HG03060 (cell line): ENCODE measurements around the gene CCL5.
"Not testable (repeated sequence)": the region's sequence is repeated elsewhere in the genome, so short reads cannot be mapped to it uniquely, and the experiment has no call there.

Experiments used
- ATAC-seq: cut with Tn5 transposase; IDR thresholded peaks from one replicate; pipeline ENCODE4 v1.9.1; 2021; ENCODE audit warnings: low read depth, moderate number of reproducible peaks; ENCODE audit not compliant: unreplicated experiment

CCL5 gene

DNA sequence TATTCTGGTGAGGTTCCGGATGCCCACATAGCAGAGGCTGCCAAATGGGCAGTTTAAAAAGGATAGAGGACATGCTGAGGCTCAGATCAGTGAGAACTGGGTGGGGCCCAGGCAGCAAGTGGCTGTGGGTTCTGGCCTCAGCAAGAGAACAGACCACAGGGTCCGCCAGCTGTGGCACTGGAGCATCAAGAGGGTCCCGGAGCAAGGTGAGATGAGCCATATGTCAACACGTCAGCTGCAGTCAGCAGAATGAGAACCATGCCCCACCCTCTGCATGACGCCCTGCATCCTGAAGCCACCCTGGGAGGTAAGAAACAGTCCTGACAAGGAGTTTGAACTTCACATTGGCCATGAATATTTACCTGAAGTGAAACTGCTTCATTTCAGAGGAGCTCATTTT lies 20.1 kb upstream of the CCL5 start:
- no peak for ATAC-seq

DNA sequence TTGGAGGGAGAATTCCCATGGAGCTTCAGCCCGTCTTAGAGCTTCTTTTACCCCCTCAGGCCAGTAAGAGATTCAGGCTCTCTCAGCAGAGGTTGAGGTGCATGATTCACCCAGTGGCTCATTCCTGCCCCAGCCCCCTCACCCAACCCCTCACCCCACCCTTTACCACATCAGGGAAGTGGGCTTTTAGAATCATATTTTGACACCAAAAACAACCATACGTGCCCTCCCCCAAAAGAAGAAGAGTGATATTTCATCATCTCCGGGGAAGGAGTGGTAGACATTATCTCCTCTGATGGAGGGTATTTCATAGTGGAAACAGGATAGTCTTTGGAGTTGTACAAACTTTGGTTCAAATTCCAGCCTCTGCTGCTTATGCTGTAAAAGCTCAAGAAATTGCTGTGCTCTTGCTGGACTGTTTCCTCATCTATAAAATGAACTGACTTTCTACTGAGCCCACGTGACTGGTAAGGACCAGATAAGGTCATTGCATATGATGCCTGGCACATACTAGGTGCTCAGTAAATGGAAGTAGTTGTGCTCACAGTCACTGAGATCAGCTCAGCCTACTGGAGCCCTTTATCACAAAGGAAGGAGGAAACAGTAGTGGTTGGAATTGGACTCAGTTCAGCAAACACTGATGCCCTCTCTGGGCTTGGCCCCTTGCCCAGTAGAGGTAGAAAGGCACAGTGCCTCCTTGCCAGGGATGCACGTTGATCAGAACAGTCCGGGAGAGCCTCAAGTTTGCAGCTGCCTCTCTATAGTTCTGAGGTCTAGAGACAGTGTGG lies 18.3 kb upstream of the CCL5 start:
- ATAC-seq: no peak

DNA sequence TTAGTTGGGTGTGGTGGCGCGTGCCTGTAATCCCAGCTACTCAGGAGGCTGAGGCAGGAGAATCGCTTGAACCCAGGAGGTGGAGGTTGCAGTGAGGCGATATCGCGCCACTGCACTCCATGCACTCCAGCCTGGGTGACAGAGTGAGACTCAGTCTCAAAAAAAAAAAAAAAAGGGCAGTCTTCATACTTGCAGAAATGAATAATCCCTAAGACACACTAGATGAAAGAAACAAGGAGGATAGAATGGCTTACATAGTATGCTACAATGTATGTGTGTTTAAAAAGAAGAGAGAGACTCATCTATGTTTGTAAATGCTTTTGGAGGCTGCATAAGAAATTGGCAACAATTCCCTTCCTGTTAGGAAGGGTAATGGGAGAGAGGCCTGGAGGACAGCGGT lies 17.6 kb upstream of the CCL5 start:
- ATAC-seq: not testable (repeated sequence)

DNA sequence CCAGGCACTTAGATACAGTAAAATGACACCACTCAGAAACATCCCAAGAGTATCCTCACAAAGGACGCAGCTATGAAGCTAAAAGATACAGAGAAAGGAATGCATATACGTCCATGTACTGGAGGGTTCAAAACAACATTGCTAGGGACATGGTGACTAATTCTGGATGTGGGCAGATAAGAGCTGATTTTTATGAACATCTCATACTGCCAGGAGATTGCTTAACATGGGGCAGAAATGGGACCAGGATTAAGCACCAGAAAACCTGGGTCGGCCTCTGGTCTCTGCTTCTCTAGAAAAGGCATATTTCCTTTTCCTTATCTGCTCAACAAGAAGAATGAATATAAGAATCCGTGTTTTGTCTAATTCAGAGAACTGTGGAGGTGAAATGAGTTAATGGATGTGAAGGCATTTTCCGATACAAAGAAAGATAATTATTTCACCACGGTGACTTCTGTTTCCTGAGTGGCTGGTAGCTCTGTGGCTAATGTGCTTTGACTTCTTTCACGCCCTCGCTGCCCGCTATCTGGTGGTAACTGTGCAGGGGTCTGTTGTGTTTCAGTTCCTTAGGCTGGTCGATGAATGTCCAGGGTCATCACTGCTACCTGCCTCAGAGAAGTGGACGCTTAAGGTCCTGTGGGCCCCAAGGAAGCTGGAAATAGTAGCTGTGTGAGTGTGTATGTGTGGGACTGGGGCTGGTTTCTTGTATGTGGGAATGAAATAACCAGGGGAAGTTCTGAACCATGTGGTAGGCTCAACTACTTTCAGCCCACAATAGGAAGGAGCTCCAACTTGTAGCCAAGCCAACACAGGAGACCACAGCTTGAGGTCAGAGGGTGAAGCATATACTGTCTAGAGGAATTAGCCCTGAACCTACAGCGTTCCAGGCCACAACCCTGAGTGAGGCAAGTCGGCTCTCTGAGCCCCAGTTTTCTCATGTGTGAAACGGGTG lies 15.8 kb upstream of the CCL5 start:
- no peak for ATAC-seq

DNA sequence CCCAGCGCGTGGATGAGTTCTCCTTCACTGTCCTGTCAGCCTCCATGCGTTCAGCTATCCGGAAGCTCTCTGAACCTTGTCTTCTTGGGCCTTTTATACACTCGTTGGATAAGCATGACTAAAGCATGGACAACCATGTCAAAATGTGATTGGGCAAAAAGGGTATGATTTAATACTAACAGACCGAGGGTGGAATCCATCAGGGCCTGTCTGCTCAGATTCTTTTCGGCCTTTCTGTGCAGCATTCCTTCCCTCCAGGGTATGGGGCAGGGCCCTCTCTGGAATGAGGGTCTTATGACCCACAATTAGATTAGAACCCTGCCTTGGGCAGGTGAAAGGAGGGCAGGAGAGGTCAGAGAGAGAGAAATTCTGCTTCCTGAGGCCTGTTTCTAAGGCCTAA lies 14.0 kb upstream of the CCL5 start:
- no peak for ATAC-seq

DNA sequence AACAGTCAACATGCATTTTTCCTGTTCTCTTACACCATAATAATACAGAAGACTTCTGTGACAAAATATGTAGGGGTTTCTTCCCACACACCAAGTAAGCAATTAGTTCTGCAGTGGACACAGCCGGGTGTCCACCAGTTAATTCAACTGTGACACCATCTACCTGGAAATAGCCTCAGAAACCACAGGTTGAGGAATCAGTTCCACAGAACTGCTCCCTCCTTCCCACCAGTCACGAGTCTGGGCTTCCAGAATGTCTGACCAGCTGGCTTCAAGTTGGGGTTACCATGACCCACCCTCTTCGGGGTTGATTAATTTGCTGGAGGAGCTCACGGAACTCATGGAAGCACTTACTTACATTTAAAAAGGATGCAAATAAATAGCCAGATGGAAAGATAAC lies 13.6 kb upstream of the CCL5 start:
- no peak for ATAC-seq

- ATAC-seq: no peak
These were observed 12.2 kb upstream of the CCL5 start for GRCh38 chr17:35892091-35893035.

- no peak for ATAC-seq
These were observed 11.1 kb upstream of the CCL5 start for GRCh38 chr17:35891269-35891668.

- no peak for ATAC-seq
These were observed 10.6 kb upstream of the CCL5 start for GRCh38 chr17:35890774-35891155.

DNA sequence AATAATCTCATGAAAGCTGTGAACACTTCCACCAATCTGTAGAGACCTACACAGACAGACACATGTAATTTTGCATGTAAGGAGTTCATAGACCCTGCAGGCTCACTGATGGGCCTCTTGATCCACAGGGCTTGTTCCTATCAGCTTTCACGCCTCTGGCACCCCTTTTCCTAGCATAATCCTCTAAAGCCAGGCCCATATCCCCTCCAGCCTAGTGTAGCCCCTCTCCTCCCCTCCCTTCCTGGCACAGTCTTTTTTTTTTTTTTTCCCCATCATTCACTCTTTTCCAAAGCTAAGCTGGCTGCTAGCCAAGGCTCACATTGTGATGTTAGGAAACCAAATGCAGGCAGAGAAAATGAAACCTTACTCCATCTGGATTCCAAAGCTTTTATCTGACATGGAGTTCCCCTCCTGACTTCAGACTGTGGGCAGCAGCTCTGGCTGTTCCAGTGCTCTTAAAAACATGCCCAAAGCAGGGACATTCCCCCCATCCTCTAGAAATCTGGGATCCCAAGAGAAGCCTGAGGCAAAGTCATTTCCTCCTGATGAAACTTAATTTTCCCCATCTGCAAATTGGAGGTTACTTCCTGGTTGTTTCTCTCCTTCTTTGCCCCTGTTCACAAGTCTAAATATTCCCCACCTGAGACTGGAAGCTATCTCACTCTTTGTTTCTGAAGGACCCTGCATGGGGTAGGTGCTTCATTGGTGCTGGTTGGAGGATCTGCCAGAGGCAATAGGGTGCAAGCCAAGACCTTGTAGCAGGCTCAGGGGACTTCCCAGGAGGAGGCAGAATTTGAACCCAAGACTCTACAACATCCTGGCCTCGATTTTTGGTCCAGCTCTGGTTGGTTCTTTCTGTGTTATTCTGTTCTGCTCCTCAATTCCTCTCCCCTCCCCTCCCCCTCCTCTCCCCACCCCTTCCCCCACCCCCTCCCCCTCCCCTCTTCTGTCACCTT lies 9.9 kb upstream of the CCL5 start:
- no peak for ATAC-seq

DNA sequence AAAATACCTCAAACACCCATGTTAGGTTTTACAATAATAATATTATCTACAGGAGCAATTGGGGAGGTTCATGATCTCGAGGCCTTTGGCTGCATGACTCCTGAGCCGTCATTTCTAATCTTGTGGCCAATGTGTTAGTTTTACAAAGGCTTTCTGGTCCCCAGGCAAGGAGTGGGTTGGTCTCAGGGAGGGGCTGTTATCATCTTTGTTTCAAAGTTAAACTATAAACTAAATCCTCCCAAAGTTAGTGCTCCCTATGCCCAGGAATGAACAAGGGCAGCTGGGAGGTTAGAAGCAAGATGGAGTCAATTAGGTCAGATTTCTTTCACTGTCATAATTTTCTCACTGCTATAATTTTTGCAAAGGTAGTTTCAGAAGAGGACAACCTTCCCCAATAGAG lies 9.1 kb upstream of the CCL5 start:
- ATAC-seq: no peak

- no peak for ATAC-seq
These were observed 1.8 kb downstream of the CCL5 start for GRCh38 chr17:35878361-35878760.

- ATAC-seq: no peak
These were observed 2.7 kb downstream of the CCL5 start for GRCh38 chr17:35877345-35878029.

DNA sequence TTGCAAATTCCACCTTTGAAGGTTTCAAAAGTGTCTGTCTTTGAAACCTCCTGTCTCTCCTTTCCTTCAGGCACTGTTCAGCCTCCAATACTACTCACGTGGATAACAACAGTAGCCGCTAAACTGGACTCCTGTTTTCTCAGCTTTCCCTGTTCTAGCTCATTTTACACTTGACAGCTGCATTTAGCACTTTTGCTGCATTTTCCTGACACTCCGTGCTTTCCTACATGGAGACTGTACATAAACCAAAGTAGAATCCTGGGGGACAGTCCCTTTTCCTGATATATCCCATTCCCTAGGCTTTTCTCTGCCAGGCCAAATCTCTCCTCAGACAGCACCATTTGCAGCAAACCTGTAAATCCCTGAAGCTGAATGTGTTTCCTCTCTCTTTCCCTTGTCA lies 3.6 kb downstream of the CCL5 start:
- ATAC-seq: no peak

GRCh38 chr17:35875800-35876139 lies 4.4 kb downstream of the CCL5 start:
- no peak for ATAC-seq

- no peak for ATAC-seq
These were observed 4.9 kb downstream of the CCL5 start for GRCh38 chr17:35875072-35875799.

GRCh38 chr17:35872196-35872980 lies 7.8 kb downstream of the CCL5 start:
- ATAC-seq: no peak
